Muscle of back (tissue), 11 donors: Measurements from ENCODE around the gene FCAMR. TPM values are rescaled to one million over a fixed set of nuclear protein-coding genes. Genes with fewer than 3 reads are reported as not detected.

Experiments used
- DNase-seq, 3 donors: peaks; one replicate each; pipeline versions ENCODE4 v3.0.0 to v3.0.0-alpha.2; 2013
- polyA plus RNA-seq, 10 donors: library from polyadenylated mRNA; unstranded; fragments of 120-200 nt; gene quantifications; one replicate each; pipeline ENCODE4 v1.2.1, GENCODE V29; 2013; ENCODE audit not compliant: insufficient read length in 10 of 10

Gene FCAMR
- polyA plus RNA-seq, 10 donors = not detected

- DNase-seq = no peak
These were observed 12.6 kb downstream of the FCAMR start for GRCh38 chr1:206957639-206958038.

- peak in 2 of 3 donors; percentile 27 to 48 for DNase-seq
These were observed 14.5 kb downstream of the FCAMR start for GRCh38 chr1:206955476-206956451.

GRCh38 chr1:206954459-206955342 is 15.6 kb downstream of the FCAMR start:
- DNase-seq = no peak

GRCh38 chr1:206953626-206954025 is 16.6 kb downstream of the FCAMR start:
- DNase-seq = no peak

DNA sequence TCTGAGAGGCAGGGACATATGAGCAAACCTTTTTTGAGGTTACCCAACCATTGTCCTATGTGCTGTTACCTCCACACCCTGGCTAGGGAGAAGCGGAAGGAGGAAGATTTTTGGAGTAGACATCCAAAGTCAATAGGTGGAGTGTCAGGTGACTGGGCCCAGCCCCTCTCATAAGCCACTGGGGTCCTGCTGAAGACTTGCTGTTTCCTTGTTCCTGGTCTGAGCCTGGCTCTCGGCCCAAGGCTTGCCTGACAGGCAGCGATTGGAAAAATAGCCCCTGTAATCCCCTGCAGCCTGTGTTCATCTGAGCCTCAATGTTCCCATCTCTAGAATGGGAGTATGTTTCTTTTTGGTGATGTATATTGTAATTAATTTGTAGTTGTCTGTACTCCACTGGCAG is 17.1 kb downstream of the FCAMR start:
- no peak for DNase-seq

DNA sequence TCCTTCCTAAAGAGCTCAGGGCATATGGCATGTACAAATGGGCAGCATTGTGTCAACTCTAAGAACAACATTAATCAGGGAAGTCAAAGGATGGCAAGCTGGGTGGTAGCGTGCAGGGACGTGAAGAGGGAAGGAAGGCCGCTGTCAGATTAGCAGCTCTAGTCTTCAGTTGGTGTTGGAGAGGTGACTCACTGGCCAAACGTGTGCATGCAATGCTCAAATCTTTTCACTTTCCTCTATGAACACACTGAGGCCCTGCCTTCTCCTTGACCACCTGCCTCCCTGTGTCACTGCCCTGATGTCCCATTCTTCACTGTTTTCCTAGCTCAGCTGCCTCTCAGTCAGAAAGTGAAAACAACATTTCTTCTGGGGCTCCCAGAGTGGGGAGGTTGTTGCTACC is 18.1 kb downstream of the FCAMR start:
- DNase-seq = no peak

- no peak for DNase-seq
These were observed 18.8 kb downstream of the FCAMR start for GRCh38 chr1:206951318-206952100.

GRCh38 chr1:206949641-206950040 is 20.6 kb downstream of the FCAMR start:
- DNase-seq = no peak

GRCh38 chr1:206949208-206949607 is 21.1 kb downstream of the FCAMR start:
- no peak for DNase-seq

DNA sequence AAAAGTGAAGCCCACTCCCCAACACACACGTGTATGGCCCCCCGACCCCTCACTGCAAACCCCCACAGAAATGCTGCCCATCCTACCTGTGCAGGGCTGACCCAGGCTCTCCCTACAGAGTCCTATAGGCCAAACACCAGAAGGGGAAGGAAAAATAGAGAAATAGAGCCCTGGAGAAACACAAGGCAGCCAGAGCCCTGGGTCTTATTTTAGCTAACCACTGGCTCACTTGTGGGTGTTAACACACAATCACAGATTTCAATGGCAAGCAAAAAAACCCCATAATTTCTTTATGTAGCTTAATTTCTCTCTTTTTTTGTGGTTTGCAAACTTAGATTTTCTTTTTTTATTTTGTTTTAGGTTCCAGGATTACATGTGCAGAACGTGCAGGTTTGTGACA is 23.0 kb downstream of the FCAMR start:
- no peak for DNase-seq

GRCh38 chr1:206946261-206946660 is 24.0 kb downstream of the FCAMR start, which contains the start of gene PIGR:
TSS of gene PIGR (minus strand) at chr1:206946466. CDS start at chr1:206940531, 5,935 bp downstream.
- DNase-seq = no peak

- DNase-seq = no peak
These were observed 24.5 kb downstream of the FCAMR start for GRCh38 chr1:206945779-206946178.

DNA sequence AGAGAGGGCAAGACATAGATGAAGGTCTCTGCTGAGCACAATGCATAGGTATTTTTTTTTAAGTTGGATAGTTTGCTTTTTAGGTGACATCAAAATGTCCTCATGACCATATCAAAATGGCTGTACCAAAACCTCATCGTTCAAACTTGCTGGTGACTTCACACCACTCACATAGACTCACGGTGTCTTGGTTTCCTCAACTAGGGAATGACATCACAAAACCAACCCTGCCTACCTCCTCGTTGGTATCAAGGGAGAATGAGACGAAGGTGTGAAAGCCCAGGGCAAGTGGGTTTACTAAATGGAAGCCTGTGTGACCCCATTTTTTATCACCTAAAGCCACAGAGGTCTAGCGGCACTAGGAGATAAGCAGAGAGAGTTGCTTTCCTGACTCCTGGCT is 25.6 kb downstream of the FCAMR start:
- no peak for DNase-seq

- DNase-seq = no peak
These were observed 28.4 kb downstream of the FCAMR start for GRCh38 chr1:206941766-206942418.

DNA sequence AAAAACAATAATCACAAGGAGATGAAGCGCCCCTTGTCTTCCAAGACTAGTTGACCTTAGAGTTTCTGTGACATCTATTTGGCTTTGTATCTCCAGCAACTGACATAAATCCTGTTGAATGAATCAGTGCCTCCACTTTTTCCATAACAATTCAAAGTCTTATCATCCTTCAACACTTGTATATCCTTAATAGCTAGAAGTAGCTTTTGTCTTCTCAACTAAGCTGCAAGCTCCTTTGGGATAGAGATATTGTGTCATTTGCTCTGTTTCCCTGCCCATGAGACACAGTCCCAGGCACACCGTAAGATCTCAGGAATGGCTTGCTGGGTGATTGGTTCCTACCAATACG is 29.7 kb downstream of the FCAMR start:
- DNase-seq = no peak

- no peak for DNase-seq
These were observed 30.2 kb downstream of the FCAMR start for GRCh38 chr1:206939841-206940587.

GRCh38 chr1:206939131-206939530 is 31.1 kb downstream of the FCAMR start:
- no peak for DNase-seq

DNA sequence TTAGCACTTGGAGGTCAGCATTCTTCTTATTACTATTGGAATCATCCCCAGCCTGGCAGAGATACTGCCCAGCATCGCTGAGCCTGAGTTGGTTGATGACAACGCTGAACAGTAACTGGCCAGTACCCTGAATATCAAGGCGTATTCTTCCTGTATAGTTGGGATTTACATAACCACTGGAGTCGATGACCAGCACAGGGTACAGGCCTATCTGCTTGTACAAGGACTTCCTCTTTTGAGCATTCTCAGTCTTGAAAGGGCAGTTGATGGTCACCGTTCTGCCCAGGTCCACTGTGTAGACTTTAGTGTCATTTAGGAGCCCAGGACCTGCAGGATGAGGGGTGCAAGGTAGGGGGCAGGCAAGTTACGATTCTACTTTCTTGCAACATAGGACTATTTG is 32.8 kb downstream of the FCAMR start:
- DNase-seq = no peak

DNA sequence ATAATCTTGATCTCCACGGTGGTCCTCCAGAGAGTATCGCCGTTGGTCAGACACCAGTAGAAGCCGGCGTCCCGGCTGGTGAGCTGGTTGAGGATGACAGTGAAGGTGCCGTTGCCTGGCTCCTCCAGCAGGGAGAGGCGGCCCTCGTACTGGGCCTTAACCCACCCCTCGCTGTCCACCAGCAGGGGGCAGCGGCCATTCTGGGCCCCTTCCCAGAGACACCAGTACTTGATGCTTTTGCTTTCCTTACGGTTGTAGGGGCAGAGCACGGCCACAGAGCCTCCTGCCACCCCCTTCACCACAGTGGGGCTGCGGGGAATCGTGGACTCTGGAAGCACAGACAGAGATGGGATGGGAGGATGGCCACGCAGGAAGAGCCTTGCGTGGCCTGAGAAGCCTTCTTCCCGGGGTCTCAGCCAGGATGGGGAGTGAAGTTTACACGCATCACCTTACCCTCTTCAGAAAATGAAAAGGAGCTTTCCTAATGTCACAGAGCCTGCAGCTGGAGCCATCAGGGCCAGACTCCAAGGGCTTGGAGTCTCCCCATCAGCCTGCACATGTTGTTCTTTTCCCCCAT is 34.7 kb downstream of the FCAMR start:
- DNase-seq = no peak

- DNase-seq = peak in 1 of 3 donors; percentile 21
These were observed 36.8 kb downstream of the FCAMR start for GRCh38 chr1:206933333-206933945.
